ENCODE data around the gene ALCAM.

GRCh38 chr3:105399611-105400010 lies 32.9 kb downstream of the ALCAM start:
- TF ChIP-seq, protein P1, sequence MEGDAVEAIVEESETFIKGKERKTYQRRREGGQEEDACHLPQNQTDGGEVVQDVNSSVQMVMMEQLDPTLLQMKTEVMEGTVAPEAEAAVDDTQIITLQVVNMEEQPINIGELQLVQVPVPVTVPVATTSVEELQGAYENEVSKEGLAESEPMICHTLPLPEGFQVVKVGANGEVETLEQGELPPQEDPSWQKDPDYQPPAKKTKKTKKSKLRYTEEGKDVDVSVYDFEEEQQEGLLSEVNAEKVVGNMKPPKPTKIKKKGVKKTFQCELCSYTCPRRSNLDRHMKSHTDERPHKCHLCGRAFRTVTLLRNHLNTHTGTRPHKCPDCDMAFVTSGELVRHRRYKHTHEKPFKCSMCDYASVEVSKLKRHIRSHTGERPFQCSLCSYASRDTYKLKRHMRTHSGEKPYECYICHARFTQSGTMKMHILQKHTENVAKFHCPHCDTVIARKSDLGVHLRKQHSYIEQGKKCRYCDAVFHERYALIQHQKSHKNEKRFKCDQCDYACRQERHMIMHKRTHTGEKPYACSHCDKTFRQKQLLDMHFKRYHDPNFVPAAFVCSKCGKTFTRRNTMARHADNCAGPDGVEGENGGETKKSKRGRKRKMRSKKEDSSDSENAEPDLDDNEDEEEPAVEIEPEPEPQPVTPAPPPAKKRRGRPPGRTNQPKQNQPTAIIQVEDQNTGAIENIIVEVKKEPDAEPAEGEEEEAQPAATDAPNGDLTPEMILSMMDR (IDR thresholded peaks at IDR 0.05): no peak
- no peak for TF ChIP-seq ZFX (IDR thresholded peaks at IDR 0.05; ENCODE audit: borderline replicate concordance)
